ENCODE measurements around the gene NXN.
"Not testable (repeated sequence)": the region's sequence is repeated elsewhere in the genome, so short reads cannot be mapped to it uniquely, and the experiment has no call there.

DNA sequence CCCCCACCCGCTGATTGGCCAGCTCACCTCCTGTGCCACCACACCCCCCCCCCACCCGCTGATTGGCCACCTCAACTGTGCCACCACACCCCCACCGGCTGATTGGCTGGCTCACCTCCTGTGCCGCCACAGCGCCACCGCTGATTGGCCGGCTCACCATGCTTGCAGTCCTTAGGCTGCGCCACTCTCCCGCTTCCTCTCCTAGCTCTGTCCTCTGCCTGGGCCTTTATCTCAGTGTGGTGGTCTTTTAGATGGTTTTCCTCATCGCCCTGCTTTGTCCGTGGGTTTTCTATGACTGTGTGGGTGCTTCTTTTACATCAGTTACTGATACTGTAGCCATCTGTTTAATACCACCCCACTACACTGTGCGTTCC lies 188.7 kb downstream of the NXN start:
- not testable (repeated sequence) for TF ChIP-seq ZNF274 (IDR thresholded peaks at IDR 0.05; ENCODE audit: low read depth, low read length); SUZ12 (IDR thresholded peaks at IDR 0.05; ENCODE audit: extremely low read depth, insufficient read depth, insufficient read length); YY1 (IDR thresholded peaks at IDR 0.05; ENCODE audit: insufficient read depth, insufficient read length)

All from NT2/D1 (cell line).